SHP77 (cell line): ENCODE measurements around the gene STT3B.

Experiments used
- DNase-seq, 2 experiments: peaks; one replicate each; lab custom pipeline; 2025; lab: John Stamatoyannopoulos, UW

Gene STT3B

DNA sequence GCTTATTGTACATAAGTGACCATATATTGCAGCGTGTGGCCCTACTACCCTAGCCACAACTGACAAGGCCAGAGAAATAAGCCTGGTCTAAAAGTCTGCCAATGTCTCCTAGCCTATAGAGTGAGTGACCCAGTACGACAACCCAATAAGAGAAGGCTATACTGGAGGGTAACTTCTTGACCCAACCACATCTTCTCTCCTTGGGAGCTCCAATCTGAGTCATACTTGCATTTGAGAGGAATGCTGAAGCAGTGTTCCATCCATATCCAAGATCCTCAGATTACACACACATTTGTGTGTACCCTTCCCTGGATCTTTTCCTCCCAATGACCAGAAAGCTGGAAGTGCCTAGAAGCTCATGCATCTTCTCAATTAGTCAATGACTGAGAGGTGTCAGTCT lies 11.3 kb upstream of the STT3B start:
- DNase-seq, result no peak

DNA sequence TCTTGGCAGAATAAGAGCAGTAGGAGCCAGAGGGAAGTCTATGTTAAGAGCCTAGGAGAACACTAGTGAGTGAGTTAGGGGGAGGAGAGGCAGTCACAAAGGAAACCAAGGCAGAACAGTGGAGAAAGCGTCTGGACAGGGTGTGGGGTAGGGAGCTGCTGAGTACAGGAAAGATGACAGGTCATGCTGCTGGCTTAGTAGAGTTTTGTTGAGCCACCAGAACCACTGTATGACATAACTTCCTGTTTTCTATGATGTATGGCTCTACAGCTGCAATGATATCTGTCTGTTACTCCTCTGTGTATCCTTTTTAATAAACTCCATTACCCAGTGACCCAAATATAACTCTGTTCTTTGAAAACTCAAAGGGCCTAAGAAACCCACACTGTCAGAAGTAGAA lies 10.6 kb upstream of the STT3B start:
- no peak for DNase-seq

GRCh38 chr3:31523543-31523942 lies 9.2 kb upstream of the STT3B start:
- DNase-seq, result no peak

- no peak for DNase-seq
Measured at GRCh38 chr3:31525532-31525931, 7.2 kb upstream of the STT3B start.

GRCh38 chr3:31529421-31529820 lies 3.3 kb upstream of the STT3B start:
- no peak for DNase-seq

- no peak for DNase-seq
Measured at GRCh38 chr3:31530039-31530959, 2.4 kb upstream of the STT3B start.

- DNase-seq, result no peak
Measured at GRCh38 chr3:31530960-31531335, 1.8 kb upstream of the STT3B start.

DNA sequence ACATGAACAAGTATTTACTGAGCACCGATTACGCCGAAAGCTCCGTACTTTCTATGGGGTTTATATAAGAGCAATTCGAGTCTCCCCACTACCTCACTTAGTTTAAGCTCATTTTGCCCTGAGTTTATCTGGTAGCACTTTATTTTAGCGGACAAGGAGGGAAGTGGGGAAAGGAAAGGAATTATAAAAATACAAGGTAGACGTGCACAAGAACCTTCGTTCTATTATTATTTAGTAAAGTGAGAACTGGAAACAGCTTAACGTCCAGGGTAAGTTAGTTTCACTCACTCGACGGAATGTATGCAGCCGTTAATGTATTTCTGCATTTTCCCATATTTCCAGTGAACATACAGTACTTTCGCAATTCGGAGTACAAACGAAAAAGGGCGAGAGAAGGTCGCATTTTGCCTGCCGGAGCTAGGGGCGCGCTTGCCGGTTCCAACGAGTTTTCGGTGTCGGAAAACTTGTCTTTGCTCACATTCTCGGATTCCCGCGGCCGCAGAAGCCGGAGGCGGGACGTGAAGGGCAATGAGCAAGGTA lies 1.2 kb upstream of the STT3B start:
- no peak for DNase-seq

DNA sequence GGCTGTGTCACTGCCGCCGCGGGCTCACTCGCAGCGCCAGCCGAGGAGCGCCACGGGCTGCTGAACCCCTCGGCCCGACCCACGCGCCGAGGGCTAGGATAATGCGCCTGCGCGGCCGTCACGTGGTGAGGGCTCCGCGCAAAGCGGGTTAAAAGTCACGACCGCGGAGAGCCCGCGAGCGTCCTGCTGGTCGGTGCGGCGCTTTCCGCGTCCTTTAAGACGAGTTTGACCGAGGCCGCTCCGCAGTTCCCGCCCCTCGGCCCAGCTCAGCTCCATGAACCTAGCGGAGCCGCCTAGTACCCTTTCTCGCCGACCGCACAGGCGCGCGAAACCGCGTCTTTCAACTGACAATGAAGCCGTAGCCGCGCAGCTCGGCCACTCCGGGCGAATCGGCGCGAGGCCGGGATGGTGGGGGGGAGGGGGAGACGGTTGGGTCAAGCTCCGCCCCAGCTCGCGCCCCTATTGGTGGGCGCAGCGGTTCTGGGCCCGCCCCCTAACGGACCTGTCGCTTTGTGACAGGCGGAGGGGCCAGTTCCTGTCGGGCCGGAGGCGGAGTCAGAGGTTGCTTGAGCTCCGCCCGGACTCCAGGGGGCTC lies 636 bp upstream of the STT3B start:
- DNase-seq, result peak; percentile 93 to 97

- DNase-seq, result peak in 1 of 2 experiments; percentile 36
Measured at GRCh38 chr3:31533169-31534064, 692 bp downstream of the STT3B start.

DNA sequence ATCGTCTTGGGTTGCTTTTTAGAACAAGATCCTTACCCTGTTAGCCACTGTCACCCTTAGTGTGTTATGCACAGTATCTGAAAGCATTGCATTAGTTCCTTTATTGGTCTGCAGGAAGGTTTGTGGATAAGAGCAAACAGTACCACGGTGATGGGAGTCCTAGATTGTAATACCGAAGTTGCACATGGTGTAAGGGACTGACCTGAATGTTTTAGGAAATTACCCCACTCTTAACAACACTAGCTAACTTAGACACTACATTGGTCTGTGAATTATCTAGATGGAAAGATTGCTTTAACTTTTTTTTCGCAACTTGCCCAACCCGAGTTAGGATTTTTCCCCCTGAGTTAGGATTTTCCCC lies 1.3 kb downstream of the STT3B start:
- peak in 1 of 2 experiments; percentile 18 for DNase-seq

GRCh38 chr3:31536497-31536896 lies 3.8 kb downstream of the STT3B start:
- no peak for DNase-seq

DNA sequence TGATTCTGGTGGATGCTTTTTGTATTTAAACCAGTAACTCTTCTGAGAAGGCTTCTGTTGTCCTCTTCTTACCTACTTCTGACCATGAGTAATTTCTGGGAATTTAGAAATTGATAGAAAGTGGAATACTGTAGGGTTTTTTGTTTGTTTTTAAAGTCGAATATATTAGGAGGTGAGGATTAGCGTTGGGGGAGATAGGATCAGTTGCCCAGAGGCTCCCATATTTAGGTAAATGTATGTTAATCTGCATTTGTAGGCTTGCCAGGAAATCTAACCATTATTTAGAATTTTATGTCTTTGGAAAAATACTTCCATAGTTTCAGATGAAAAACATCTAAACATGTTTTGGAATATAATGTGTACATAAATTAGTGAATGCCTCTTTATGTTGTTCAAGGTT lies 6.1 kb downstream of the STT3B start:
- no peak for DNase-seq

DNA sequence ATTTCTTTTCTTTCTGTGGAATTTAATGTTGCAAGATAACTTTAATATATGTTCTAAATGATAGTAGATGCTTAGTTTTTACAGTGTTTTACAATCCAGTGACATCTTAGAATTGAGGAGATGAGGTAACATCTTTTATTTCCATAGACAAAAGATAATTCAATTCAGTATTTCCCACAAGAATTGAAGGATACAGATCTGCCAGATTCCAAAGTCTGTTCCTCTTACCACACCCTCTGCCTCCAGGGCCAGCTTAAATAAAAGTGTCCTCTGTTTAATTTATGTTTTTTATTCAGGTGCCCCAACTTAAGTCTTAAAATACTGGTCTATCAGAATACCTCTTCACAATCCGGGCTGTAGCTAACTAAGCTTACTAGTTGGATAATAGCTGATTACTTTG lies 6.5 kb downstream of the STT3B start:
- DNase-seq, result no peak

DNA sequence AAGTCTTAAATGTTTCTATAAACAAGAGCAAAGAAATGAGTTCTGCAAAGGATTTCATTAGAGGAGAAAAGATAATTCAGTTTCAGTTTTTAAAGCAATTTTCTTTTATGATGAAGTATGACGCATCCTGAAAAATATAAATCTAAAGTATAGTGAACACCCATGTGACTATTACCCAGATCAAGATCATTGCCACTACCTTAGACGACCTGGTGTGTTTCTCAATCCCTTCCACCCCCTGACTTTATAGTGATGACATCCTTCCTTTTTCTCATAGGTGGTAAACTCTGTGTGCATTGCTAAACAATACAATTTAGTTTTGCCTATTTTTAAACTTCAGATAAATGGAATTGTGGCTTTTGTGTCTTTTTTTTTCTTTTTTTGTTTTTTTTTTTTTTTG lies 8.4 kb downstream of the STT3B start:
- no peak for DNase-seq

DNA sequence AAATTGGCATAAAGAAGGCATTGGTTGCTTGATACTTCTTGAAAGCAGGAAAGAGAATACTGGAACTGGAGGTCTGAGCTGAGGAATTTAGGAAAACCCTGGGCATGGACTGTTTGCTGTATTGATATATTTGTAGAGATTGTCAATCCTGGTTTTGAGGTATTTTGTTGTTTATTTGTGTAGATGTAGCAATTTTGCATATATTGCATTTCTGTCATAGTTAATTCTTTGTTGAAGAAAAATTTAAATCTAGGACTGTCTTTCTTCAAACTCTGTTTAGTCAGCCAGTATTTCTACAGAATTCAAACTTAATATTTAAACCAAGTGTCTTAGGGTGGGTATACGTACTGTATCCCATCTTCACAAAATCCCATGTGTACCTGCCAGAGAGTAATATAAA lies 9.5 kb downstream of the STT3B start:
- no peak for DNase-seq

GRCh38 chr3:31543375-31543774 lies 10.7 kb downstream of the STT3B start:
- DNase-seq, result no peak

GRCh38 chr3:31544634-31545033 lies 11.9 kb downstream of the STT3B start:
- DNase-seq, result no peak

DNA sequence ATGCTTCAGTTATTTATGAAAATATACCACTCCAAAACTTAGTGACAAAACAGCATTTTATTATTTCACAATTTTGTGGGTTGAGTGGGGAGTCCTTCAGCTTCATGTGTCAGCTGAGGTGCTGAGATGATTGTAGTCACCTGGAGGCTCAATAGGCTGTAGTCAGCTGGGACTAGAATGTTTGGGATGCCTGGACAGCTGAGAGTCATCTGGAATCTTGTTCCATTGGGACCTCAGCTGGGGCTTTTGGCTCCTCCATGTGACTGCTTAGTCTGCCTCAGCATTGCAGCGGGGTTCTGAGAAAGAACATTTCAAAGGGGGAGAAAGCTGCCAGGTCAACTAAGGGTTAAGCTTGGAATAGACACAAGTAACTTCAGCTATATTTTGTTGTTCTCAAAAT lies 13.4 kb downstream of the STT3B start:
- DNase-seq, result no peak

- no peak for DNase-seq
Measured at GRCh38 chr3:31546725-31547124, 14.0 kb downstream of the STT3B start.

GRCh38 chr3:31550452-31551251 lies 17.9 kb downstream of the STT3B start:
- DNase-seq, result peak in 1 of 2 experiments; percentile 8

DNA sequence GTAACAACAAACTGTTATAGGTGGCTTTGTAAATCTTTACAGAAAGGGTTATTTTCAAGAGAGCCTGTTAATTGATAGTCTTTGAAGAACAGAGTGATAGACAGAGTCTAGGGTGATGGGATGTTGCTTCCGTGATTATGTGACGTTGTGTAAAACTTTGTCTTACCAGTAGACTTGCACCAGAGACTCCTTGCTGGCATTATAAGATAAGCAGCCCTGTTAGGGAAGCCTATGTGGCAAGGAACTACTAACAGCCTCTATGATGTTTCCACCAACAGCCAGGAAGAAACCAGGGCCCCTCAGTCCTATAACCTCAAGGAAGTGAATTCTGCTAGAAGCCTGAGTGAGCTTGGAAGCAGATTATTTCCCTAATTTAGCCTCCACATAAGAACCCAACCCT lies 18.9 kb downstream of the STT3B start:
- no peak for DNase-seq
